HCT116 (cell line): ENCODE results near the gene RNF222. TPM values are rescaled to one million over a fixed set of nuclear protein-coding genes. Genes with fewer than 3 reads are reported as not detected.

Experiments used
- ATAC-seq: fragments of 200-7000 bp; cut with Tn5 transposase; 2 replicates; pipeline ENCODE4 v1.9.1; 2020; ENCODE audit warnings: mild to moderate bottlenecking, moderate library complexity
- BruUV-seq: library from RNA; stranded (reverse); fragments of 400-500 nt; replicated peaks from 2 replicates; lab custom pipeline; 2021; lab: Mats Ljungman, UMichigan
- CTCF ChIA-PET: fragments of 300-600 bp; sonication (Branson Sonifier 250); formaldehyde crosslinking; loops from one replicate; lab custom pipeline; 2021; ENCODE audit warnings: antibody characterized with exemption; lab: Charles Lee
- POLR2A ChIA-PET: fragments of 300-600, 350-600 bp; sonication (Branson Sonifier 250); formaldehyde crosslinking; loops from one replicate; lab custom pipeline; 2021; ENCODE audit warnings: antibody characterized with exemption; lab: Charles Lee
- RAD21 ChIA-PET, 2 experiments: fragments of 300-600 bp; sonication (Branson Sonifier 250); formaldehyde crosslinking; loops; one replicate each; lab custom pipeline; 2023; ENCODE audit warnings: low total read pairs in 2 of 2; ENCODE audit not compliant: uncharacterized antibody in 2 of 2, unreplicated experiment in 2 of 2, low non-redundant PET in 1 of 2; lab: Charles Lee
- DNase-seq: peaks from one replicate; pipeline ENCODE4 v3.0.0-alpha.2; 2010; ENCODE audit warnings: low read depth, low spot score
- H2AFZ ChIP-seq: fragments of 200-600 bp; shearing (Covaris generic), sonication (generic); 2 replicates; pipeline ENCODE4 v1.6.1; 2017; ENCODE audit warnings: low read depth, mixed run types, mixed read lengths, antibody characterized with exemption, low read length; ENCODE audit not compliant: poor library complexity, severe bottlenecking
- H3K27ac ChIP-seq: 2 replicates; pipeline ENCODE4 v1.5.1; 2012; ENCODE audit warnings: low read depth, low read length
- H3K27me3 ChIP-seq: fragments of 200-600 bp; sonication (generic); 2 replicates; pipeline ENCODE4 v1.6.1; 2016; ENCODE audit warnings: mixed run types, low read length, mixed read lengths; ENCODE audit not compliant: insufficient read depth
- H3K36me3 ChIP-seq, 2 experiments: fragments of 200-500 bp in 1 of 2; fragments of 200-600 bp in 1 of 2; sonication (Bioruptor generic) in 1 of 2; sonication (generic) in 1 of 2; 2 replicates each; pipeline versions ENCODE4 v1.5.1 to v1.6.1; 2014 to 2016; ENCODE audit warnings: low read length in 2 of 2, inconsistent platforms in 1 of 2, mixed read lengths in 1 of 2, mixed run types in 1 of 2; ENCODE audit not compliant: insufficient read depth in 2 of 2, control insufficient read depth in 1 of 2
- H3K4me1 ChIP-seq, 2 experiments: fragments of 200-600 bp in 1 of 2; sonication (generic) in 1 of 2; 2 replicates each; pipeline versions ENCODE4 v1.5.1 to v1.6.1; 2012 to 2017; ENCODE audit warnings: low read length in 2 of 2, inconsistent platforms in 1 of 2, mild to moderate bottlenecking in 1 of 2, mixed read lengths in 1 of 2, mixed run types in 1 of 2, moderate library complexity in 1 of 2; ENCODE audit not compliant: insufficient read depth in 2 of 2, control insufficient read depth in 1 of 2
- H3K4me2 ChIP-seq: fragments of 200-600 bp; sonication (generic); 2 replicates; pipeline ENCODE4 v1.6.1; 2017; ENCODE audit warnings: mixed run types, low read length, mixed read lengths
- H3K4me3 ChIP-seq, 2 experiments: fragments of 200-600 bp in 1 of 2; sonication (generic) in 1 of 2; replicated peaks in 1 of 2; 2 replicates each; pipeline ENCODE4 v1.5.1; 2011 to 2016; ENCODE audit warnings: low read length in 2 of 2, control low read depth in 1 of 2, low read depth in 1 of 2, mild to moderate bottlenecking in 1 of 2, mixed read lengths in 1 of 2, mixed run types in 1 of 2
- H3K79me2 ChIP-seq: fragments of 200-600 bp; sonication (generic); 2 replicates; pipeline ENCODE4 v1.6.1; 2017; ENCODE audit warnings: mild to moderate bottlenecking, mixed run types, low read length, moderate library complexity, mixed read lengths; ENCODE audit not compliant: insufficient read depth
- H3K9ac ChIP-seq: fragments of 200-600 bp; sonication (generic); 2 replicates; pipeline ENCODE4 v1.6.1; 2016; ENCODE audit warnings: low read length, mixed read lengths
- H3K9me2 ChIP-seq: fragments of 200-600 bp; sonication (generic), shearing (Covaris generic); 2 replicates; pipeline ENCODE4 v1.6.1; 2017; ENCODE audit warnings: mixed run types, mild to moderate bottlenecking, moderate library complexity; ENCODE audit not compliant: insufficient read depth
- H3K9me3 ChIP-seq, 2 experiments: fragments of 200-500 bp in 1 of 2; fragments of 200-600 bp in 1 of 2; sonication (Bioruptor generic) in 1 of 2; sonication (generic) in 1 of 2; 2 replicates each; pipeline ENCODE4 v1.6.1; 2014 to 2017; ENCODE audit warnings: low read length in 2 of 2, mixed read lengths in 2 of 2, inconsistent platforms in 1 of 2, low read depth in 1 of 2, mild to moderate bottlenecking in 1 of 2, mixed run types in 1 of 2, moderate library complexity in 1 of 2; ENCODE audit not compliant: control insufficient read depth in 1 of 2, insufficient read depth in 1 of 2
- H4K20me1 ChIP-seq: fragments of 200-600 bp; sonication (generic), shearing (Covaris generic); 2 replicates; pipeline ENCODE4 v1.6.1; 2017; ENCODE audit warnings: mixed run types, mild to moderate bottlenecking, moderate library complexity; ENCODE audit not compliant: insufficient read depth
- CEBPB ChIP-seq: IDR thresholded peaks from 2 replicates; pipeline ENCODE4 v1.6.1; 2012; ENCODE audit warnings: low read depth
- EGR1 ChIP-seq: IDR thresholded peaks from 2 replicates; pipeline ENCODE4 v1.6.1; 2012; ENCODE audit warnings: low read depth
- FOSL1 ChIP-seq: IDR thresholded peaks from 2 replicates; pipeline ENCODE4 v1.6.1; 2012; ENCODE audit warnings: low read depth
- POLR2A ChIP-seq: IDR thresholded peaks from 2 replicates; pipeline ENCODE4 v1.7.0; 2011; ENCODE audit warnings: borderline replicate concordance; ENCODE audit not compliant: insufficient read depth, insufficient read length; ENCODE audit errors: extremely low read depth
- ZFX ChIP-seq: fragments of 450-650 bp; IDR thresholded peaks from 2 replicates; pipeline ENCODE4 v1.6.1; 2017
- ZNF274 ChIP-seq: fragments of 200-500 bp; sonication (Bioruptor generic); IDR thresholded peaks from 2 replicates; pipeline ENCODE4 v1.6.1; 2014; ENCODE audit warnings: mild to moderate bottlenecking, low read depth, low read length, inconsistent platforms
- intact Hi-C: fragments of 100-400 bp; cut with micrococcal nuclease; formaldehyde crosslinking; loops from 2 replicates; pipeline ENCODE4 v1.10.0; 2022
- total RNA-seq: library from RNA; stranded (reverse); gene quantifications from one replicate; pipeline ENCODE4 v1.2.1, GENCODE V29; 2021; ENCODE audit not compliant: unreplicated experiment

Gene RNF222
- total RNA-seq, 1 experiment from 2014 or later = not detected

DNA sequence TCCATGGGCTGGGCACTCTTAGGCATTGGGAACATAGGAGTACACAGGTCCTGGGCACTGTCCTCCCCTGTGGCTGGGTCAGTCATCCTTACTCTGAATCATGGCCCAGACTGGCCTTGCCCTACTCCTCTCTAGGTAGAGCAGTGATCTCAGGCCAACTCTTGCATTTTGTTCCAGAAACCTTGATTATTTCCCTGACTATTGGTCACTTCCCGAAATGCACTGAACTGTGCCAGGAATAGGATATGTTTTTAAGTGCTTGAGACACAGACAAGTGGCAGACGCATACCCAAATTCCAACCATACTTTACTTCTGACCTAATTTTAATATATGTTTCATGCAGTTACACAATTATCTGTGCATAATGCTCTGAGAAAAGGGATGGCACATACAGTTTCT is 31.4 kb downstream of the RNF222 start:
- CTCF ChIA-PET = no interaction called here
- Histone ChIP-seq H3K9me3 (no peaks in the 10 kb centered on the region), H3K9ac (no peak overlapping the region), H3K4me1 (peaks cover 0 to 3% of the 10 kb centered on the region in 2 experiments; a peak in 1 of 4 replicates), H3K27me3 (no peaks in the 10 kb centered on the region), H3K4me3 (no peak overlapping the region), H3K27ac (no peak overlapping the region), H3K4me2 (no peak overlapping the region), H3K36me3 (0 out of 4 replicates have a peak, but pooled peaks cover 0 to 2% of the 10 kb centered on the region in 2 experiments), H3K9me2 (no peaks in the 10 kb centered on the region), H4K20me1 (no peaks in the 10 kb centered on the region), H2AFZ (no peak overlapping the region), H3K79me2 (no peaks in the 10 kb centered on the region)
- no TSS peak for BruUV-seq
- ATAC-seq = no peak
- no peak for TF ChIP-seq ZFX
- no peak for TF ChIP-seq FOSL1
- no peak for TF ChIP-seq POLR2A
- no peak for TF ChIP-seq ZNF274
- no peak for TF ChIP-seq EGR1
- POLR2A ChIA-PET = no interaction called here
- DNase-seq = no peak
- RAD21 ChIA-PET = no interaction called here
- intact Hi-C loops = no loop called here

- TF ChIP-seq CEBPB = no peak
- TF ChIP-seq FOSL1 = no peak
- Histone ChIP-seq H3K27me3 (no peaks in the 10 kb centered on the region), H4K20me1 (no peaks in the 10 kb centered on the region), H2AFZ (no peak overlapping the region), H3K4me2 (no peak overlapping the region), H3K9me2 (no peaks in the 10 kb centered on the region), H3K9me3 (no peaks in the 10 kb centered on the region), H3K4me3 (no peak overlapping the region), H3K4me1 (peaks cover 0 to 3% of the 10 kb centered on the region in 2 experiments; a peak in 1 of 4 replicates), H3K36me3 (0 out of 4 replicates have a peak, but pooled peaks cover 0 to 2% of the 10 kb centered on the region in 2 experiments), H3K9ac (no peak overlapping the region), H3K27ac (no peak overlapping the region), H3K79me2 (no peaks in the 10 kb centered on the region)
- BruUV-seq = no TSS peak
- CTCF ChIA-PET = no interaction called here
- no peak for DNase-seq
- POLR2A ChIA-PET = no interaction called here
- RAD21 ChIA-PET = no interaction called here
- intact Hi-C loops = no loop called here
- no peak for ATAC-seq
Measured at GRCh38 chr17:8365143-8365542, 32.5 kb downstream of the RNF222 start.
